ENCODE measurements around the gene CEP295NL.
"Not testable (repeated sequence)": the region's sequence is repeated elsewhere in the genome, so short reads cannot be mapped to it uniquely, and the experiment has no call there.

CEP295NL gene

DNA sequence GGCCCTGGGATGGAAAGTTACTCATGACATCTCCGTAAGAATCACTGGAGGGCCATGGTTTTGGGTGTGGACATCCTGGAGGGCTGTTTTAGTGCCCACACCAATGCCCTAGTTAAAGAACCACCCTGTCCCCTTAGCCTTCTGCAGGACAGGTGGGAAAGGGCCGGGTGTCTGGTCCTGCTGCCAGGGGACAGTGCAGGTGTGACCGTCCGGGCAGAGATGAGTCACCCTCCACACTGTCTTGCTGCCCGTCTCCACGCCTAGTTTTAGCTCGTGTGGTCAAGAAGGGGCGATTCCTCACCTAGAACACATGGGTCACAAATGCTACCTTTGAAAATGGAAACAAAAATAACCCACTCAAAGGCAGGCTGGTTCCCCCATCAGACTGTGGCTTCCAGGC lies 17.0 kb downstream of the CEP295NL start:
- no peak for DNase-seq

- DNase-seq = no peak
These were observed 17.9 kb downstream of the CEP295NL start for GRCh38 chr17:78884876-78885667.

GRCh38 chr17:78884148-78884825 lies 18.7 kb downstream of the CEP295NL start:
- no peak for DNase-seq

GRCh38 chr17:78883533-78884131 lies 19.4 kb downstream of the CEP295NL start:
- DNase-seq = peak; percentile 51

DNA sequence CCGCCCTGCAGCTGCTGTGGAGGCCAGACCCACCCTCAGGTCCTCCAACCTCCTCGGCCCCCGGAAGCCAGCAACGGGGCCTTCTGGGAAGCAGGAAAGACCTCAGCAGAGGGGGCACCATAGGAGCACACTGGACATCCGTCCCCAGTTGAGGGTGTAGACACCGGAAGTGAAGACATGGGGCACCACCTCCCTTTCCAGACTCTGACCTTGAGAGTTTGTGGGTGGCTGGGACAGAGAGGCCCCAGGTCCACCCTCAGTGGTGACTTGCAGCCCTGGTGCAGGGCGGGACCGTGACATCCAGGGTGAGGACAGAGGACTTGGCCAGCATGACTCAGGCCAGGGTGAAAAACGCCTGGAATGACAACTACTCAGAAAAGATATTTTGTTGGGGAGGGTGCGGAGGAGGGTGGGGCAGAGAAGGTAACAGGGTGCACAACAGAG lies 19.9 kb downstream of the CEP295NL start:
- DNase-seq = no peak

DNA sequence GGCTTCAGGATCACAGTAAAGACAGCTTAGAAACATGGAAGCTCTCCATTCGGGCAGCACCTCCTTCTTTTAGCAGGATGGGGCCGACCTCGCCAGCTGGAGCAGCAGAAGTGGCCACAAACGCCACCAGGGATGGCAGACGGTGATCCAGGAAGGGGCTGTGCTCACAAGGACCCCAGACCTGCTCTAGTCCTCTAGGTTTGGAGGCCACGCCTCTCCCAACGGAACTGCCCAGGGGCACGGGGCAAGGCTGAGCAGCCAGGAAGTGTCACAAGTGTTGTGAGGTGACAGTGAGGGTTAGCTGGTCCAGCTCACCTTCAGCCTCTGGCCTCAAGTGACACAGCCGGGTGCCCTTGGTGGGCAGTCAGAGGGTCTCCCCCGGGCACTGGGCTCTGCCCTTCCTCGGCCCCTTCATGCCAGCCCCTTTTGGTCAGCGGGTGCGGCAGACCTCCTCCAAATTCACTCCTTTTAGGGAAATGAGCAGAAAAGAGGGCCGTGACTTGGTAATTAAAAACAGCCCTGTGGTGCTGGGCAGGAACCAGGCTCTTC lies 20.4 kb downstream of the CEP295NL start:
- DNase-seq = no peak

GRCh38 chr17:78879635-78880186 lies 23.3 kb downstream of the CEP295NL start:
- DNase-seq = no peak

DNA sequence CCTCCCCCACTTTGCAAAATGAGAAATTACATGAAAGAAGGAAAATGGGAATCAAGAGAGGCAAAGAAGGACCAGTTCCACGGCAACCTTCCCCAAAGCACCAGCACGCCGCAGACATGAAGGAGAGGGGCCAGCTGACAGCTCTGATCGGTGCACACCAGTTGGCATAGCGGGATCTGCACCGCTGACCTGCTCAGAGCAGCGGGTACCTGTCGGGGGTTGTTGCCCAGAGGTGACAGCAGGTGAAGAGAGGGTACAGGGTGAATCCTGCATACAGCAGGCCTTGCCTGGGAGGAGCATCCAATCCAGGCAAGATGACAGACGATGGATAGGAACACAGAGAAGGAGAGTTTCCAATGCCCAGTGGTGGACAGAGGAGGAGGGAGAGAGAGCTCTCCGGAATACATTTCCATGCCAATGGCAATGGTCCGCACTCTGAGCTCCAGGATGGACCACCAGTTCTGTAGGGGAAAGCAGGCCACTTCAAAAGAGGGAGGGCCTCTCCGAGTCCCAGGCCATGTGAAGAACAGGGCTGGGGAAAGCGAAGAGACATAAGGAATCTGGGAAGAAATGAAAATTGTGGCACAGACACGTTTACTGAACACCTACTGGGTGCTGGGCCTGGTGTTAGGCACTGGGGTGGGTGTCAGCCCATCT lies 24.0 kb downstream of the CEP295NL start:
- DNase-seq = no peak

- no peak for DNase-seq
These were observed 24.7 kb downstream of the CEP295NL start for GRCh38 chr17:78878261-78878660.

GRCh38 chr17:78876954-78877517 lies 26.0 kb downstream of the CEP295NL start:
- DNase-seq = not testable (repeated sequence)

DNA sequence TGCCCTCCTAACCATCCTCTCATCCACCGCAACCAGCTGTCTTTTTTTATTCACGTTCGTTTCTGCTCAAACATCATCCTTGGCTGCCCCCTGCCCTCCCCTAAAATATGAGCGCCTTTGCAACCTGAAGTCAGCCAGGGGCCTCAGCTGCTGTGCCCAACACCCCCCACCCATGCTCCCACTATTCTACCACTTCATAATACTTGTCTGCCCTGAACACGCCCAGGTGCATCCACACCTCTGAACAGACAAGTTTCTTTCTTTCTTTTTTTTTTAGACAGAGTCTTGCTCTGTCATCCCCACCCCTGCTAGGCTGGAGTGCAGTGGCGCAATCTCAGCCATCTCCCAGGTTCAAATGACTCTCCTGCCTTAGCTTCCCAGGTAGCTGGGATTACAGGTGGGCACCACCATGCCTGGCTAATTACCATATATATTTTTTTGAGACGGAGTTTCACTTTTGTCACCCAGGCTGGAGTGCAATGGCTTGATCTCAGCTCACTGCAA lies 26.9 kb downstream of the CEP295NL start:
- DNase-seq = no peak

DNA sequence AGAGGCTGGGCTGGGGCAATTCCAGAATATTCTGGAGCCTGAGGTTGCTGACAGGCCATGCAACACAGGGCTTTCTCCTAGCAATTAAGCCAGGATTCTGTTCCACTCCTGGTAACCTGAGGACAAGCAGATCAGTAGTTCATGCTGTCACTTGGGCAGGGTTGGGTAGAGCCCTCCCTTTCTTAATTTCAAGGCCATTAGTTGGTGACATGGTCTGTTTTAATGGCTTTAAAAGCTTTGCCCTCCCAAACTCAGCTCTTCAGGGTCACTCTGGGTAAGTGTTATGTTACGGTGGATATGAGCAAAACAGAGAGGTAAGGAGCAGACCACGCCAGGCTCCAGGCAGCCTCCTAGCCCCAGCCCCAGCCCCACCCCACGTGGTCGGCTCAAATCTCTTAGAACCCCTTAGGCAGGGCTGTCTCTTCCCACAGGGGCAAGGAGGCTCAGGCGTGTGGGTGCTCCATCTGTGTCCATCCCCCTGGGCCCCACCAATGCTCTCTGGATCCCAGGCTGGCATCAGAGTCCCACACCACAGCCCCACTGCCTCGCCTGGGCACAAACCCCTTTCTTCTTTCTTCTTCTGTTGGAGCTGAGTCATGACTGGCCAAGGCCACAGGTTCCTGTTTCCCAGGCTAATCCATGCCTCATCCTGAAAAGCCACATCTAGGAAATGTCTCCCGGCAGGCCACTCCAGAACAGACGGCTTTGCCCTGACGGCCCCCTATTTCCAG lies 27.5 kb downstream of the CEP295NL start:
- DNase-seq = no peak

GRCh38 chr17:78873519-78874340 lies 29.3 kb downstream of the CEP295NL start:
- DNase-seq = no peak

GRCh38 chr17:78872486-78872885 lies 30.5 kb downstream of the CEP295NL start:
- DNase-seq = no peak

GRCh38 chr17:78870621-78871020 lies 32.4 kb downstream of the CEP295NL start:
- DNase-seq = no peak

DNA sequence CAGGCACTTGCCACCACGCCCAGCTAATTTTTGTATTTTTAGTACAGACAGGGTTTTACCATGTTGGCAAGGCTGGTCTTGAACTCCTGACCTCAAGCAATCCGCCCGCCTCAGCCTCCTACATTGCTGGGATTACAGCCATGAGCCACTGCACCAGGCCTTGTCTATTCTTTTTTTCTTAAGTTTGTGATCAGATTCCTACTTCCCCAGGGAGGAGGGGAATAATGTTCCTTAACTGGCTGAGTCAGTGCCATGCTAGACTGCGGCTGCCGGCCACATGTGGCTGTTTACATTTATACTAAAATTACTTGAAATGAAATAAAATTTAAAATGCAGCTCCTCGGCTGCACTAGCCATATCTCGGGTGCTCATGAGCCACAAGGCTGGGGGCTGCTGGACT lies 34.6 kb downstream of the CEP295NL start:
- DNase-seq = no peak

DNA sequence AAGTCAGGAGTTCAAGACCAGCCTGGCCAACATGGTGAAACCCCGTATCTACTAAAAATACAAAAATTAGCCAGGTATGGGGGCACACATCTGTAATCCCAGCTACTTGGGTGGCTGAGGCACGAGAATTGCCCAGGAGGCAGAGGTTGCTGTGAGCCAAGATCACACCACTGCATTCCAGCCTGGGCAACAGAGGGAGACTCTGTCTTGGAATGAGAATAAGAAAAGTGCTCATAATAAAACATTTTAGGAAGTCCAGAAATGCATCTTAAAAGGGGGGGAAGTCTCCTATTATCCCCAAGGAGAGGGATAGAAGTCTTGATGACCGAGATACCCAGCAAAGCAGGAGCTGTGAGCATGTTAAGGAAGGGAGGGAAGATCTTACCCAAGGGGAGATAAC lies 36.0 kb downstream of the CEP295NL start:
- not testable (repeated sequence) for DNase-seq

DNA sequence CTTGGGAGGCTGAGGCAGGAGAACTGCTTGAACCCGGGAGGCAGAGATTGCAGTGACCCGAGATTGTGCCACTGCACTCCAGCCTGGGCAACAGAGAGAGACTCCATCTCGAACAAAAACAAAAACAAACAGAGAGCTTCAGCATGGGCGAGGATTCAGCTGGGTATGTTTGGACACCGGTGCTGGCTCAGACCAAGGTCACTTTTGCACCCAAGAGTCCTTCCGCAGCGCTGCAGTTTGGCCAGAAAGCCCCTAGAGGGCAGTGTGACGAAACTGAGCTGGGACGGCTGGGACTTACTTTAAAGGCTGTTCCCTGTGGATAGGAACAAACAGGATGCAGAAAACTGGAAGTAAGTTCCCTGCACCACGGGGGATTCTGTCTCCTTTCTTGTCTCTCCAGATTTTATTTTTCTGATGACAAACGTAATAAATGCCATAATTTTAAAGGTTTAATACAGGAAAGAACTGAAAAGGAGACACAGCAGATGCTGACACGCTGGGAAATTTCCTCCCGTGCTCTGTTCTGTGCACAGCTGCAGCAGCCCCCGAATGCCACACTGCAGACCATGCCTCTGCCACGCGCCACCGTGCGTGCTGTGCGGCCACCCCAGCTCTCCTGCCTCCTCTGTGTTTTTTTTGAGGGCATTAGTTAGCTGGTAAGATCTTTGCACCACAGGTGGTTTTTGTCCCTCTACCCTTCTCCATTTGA lies 37.2 kb downstream of the CEP295NL start:
- no peak for DNase-seq

GRCh38 chr17:78864117-78864516 lies 38.9 kb downstream of the CEP295NL start:
- no peak for DNase-seq
